GM12878 (cell line): ENCODE measurements around the gene AIF1. TPM values are rescaled to one million over a fixed set of nuclear protein-coding genes. Genes with fewer than 3 reads are reported as not detected.

Experiments
- ATAC-seq: fragments of 200-7000 bp; cut with Tn5 transposase; 3 replicates; pipeline ENCODE4 v1.9.1; 2020; ENCODE audit warnings: mild to moderate bottlenecking, moderate library complexity
- Bru-seq: library from RNA; stranded (reverse); fragments of 400-500 nt; gene quantifications from one replicate; lab custom pipeline; 2021; lab: Mats Ljungman, UMichigan
- BruChase-seq, 2 experiments: library from RNA; stranded (reverse); fragments of 400-500 nt; gene quantifications; one replicate each; lab custom pipeline; 2021; lab: Mats Ljungman, UMichigan
- BruUV-seq: library from RNA; stranded (reverse); fragments of 400-500 nt; replicated peaks from 2 replicates; lab custom pipeline; 2021; lab: Mats Ljungman, UMichigan
- CTCF ChIA-PET: fragments of 300-600 bp; sonication (Branson Sonifier 250); formaldehyde crosslinking; extraction: SDS; loops from one replicate; lab custom pipeline; 2021; ENCODE audit warnings: inconsistent platforms; lab: Yijun Ruan, JAX
- POLR2A ChIA-PET: fragments of 350-600 bp; formaldehyde crosslinking; extraction: SDS; loops from one replicate; lab custom pipeline; 2021; ENCODE audit warnings: inconsistent platforms; lab: Charles Lee
- RAD21 ChIA-PET: fragments of 300-600 bp; sonication (Branson Sonifier 250); formaldehyde crosslinking; loops from one replicate; lab custom pipeline; 2023; ENCODE audit warnings: antibody characterized with exemption; ENCODE audit not compliant: unreplicated experiment; lab: Charles Lee
- SMC1A ChIA-PET: fragments of 300-600 bp; sonication (Branson Sonifier 250); formaldehyde crosslinking; loops from one replicate; lab custom pipeline; 2023; ENCODE audit not compliant: unreplicated experiment, uncharacterized antibody; lab: Charles Lee
- DNase-seq: peaks from one replicate; pipeline ENCODE4 v3.0.0-alpha.2; 2011; ENCODE audit warnings: low read depth, low spot score
- FAIRE-seq: peaks from 3 replicates; lab custom pipeline; 2011; peaks lifted over from hg19 to GRCh38; lab: Jason Lieb, UNC
- H2AFZ ChIP-seq: 2 replicates; pipeline ENCODE4 v1.6.0; 2011; ENCODE audit warnings: low read depth, low read length, control low read depth; ENCODE audit not compliant: control insufficient read depth
- H3K27ac ChIP-seq: 2 replicates; pipeline ENCODE4 v1.5.1; 2011; ENCODE audit warnings: control low read depth; ENCODE audit not compliant: control insufficient read depth, insufficient read depth
- H3K27me3 ChIP-seq, 2 experiments: replicated peaks in 1 of 2; 2 replicates each; pipeline versions ENCODE4 v1.6.0 to v1.6.1; 2011; ENCODE audit warnings: low read length in 1 of 2; ENCODE audit not compliant: control insufficient read depth in 2 of 2, insufficient read depth in 2 of 2
- H3K36me3 ChIP-seq, 2 experiments: 2 replicates each; pipeline ENCODE4 v1.5.1; 2011; ENCODE audit warnings: low read length in 1 of 2; ENCODE audit not compliant: control insufficient read depth in 2 of 2, insufficient read depth in 2 of 2
- H3K4me1 ChIP-seq: 2 replicates; pipeline ENCODE4 v1.6.1; 2011; ENCODE audit warnings: mild to moderate bottlenecking, low read length, moderate library complexity, mixed read lengths; ENCODE audit not compliant: control insufficient read depth, insufficient read depth
- H3K4me2 ChIP-seq: 2 replicates; pipeline ENCODE4 v1.6.0; 2011; ENCODE audit warnings: control low read depth; ENCODE audit not compliant: control insufficient read depth, insufficient read depth
- H3K4me3 ChIP-seq: fragments of 200-600 bp; sonication (generic); 2 replicates; pipeline ENCODE4 v1.5.1; 2016
- H3K79me2 ChIP-seq: 2 replicates; pipeline ENCODE4 v1.6.0; 2011; ENCODE audit warnings: low read length; ENCODE audit not compliant: control insufficient read depth, insufficient read depth
- H3K9ac ChIP-seq: 2 replicates; pipeline ENCODE4 v1.8.0; 2011; ENCODE audit warnings: low read length, control low read depth, mixed read lengths; ENCODE audit not compliant: control insufficient read depth, insufficient read depth
- H3K9me3 ChIP-seq: replicated peaks from 3 replicates; pipeline ENCODE4 v1.5.1; 2011; ENCODE audit warnings: mild to moderate bottlenecking, low read length; ENCODE audit not compliant: control insufficient read depth, insufficient read depth
- H4K20me1 ChIP-seq: 2 replicates; pipeline ENCODE4 v1.6.0; 2011; ENCODE audit not compliant: control insufficient read depth, insufficient read depth
- DPF2 ChIP-seq: fragments of 450-650 bp; IDR thresholded peaks from 2 replicates; pipeline ENCODE4 v1.6.1; 2017; ENCODE audit warnings: mild to moderate bottlenecking
- EED ChIP-seq: sonication (generic); IDR thresholded peaks from 2 replicates; pipeline ENCODE4 v1.6.1; 2016; ENCODE audit warnings: antibody characterized with exemption, low read depth
- FOXK2 ChIP-seq: fragments of 450-650 bp; IDR thresholded peaks from 2 replicates; pipeline ENCODE4 v1.6.1; 2017; ENCODE audit warnings: mild to moderate bottlenecking, moderate library complexity
- HDGF ChIP-seq: fragments of 450-650 bp; IDR thresholded peaks from 2 replicates; pipeline ENCODE4 v1.6.1; 2016; ENCODE audit warnings: antibody characterized with exemption
- IKZF1 ChIP-seq: fragments of 450-650 bp; conservative IDR thresholded peaks from 2 replicates; pipeline ENCODE4 v1.6.1; 2017; ENCODE audit warnings: antibody characterized with exemption, mild to moderate bottlenecking
- IKZF2 ChIP-seq, 2 experiments: fragments of 450-650 bp; IDR thresholded peaks; 2 replicates each; pipeline ENCODE4 v1.6.1; 2017; ENCODE audit warnings: mild to moderate bottlenecking in 2 of 2, moderate library complexity in 2 of 2
- MTA2 ChIP-seq: fragments of 450-650 bp; IDR thresholded peaks from 2 replicates; pipeline ENCODE4 v1.6.1; 2016; ENCODE audit warnings: low read depth, mild to moderate bottlenecking, moderate library complexity
- MTA3 ChIP-seq: IDR thresholded peaks from 2 replicates; pipeline ENCODE4 v1.6.1; 2012; ENCODE audit warnings: low read length, inconsistent platforms, borderline replicate concordance
- RCOR1 ChIP-seq: conservative IDR thresholded peaks from 2 replicates; pipeline ENCODE4 v1.6.1; 2012; ENCODE audit warnings: low read depth, low read length, improper control_type of control experiment
- SMARCA5 ChIP-seq: fragments of 450-650 bp; IDR thresholded peaks from 2 replicates; pipeline ENCODE4 v1.6.1; 2017; ENCODE audit warnings: mild to moderate bottlenecking
- SPI1 ChIP-seq: IDR thresholded peaks from 2 replicates; pipeline ENCODE4 v1.6.1; 2011; ENCODE audit warnings: low read depth, mild to moderate bottlenecking, low read length, moderate library complexity, borderline replicate concordance; ENCODE audit not compliant: insufficient read depth
- TAF1 ChIP-seq: IDR thresholded peaks from 2 replicates; pipeline ENCODE4 v1.6.1; 2011; ENCODE audit warnings: mild to moderate bottlenecking, low read depth, low read length, borderline replicate concordance
- ZZZ3 ChIP-seq: IDR thresholded peaks from 2 replicates; pipeline ENCODE4 v1.6.1; 2011; ENCODE audit warnings: low read depth; ENCODE audit not compliant: control insufficient read depth, insufficient read length
- WGBS: methylation state at CpG from one replicate; pipeline ENCODE4 v1.1.6; 2016; ENCODE audit warnings: low lambda C conversion rate; ENCODE audit not compliant: insufficient replicate concordance, insufficient coverage; ENCODE audit errors: missing lambda C conversion rate; 5-methylcytosine and 5-hydroxymethylcytosine counted together
- in situ Hi-C: fragments of 300-500 bp; cut with MboI; formaldehyde crosslinking; loops from 9 replicates; pipeline ENCODE4 v1.14.3; 2018; ENCODE audit warnings: mixed read lengths
- intact Hi-C: fragments of 100-400 bp; cut with micrococcal nuclease; formaldehyde crosslinking; loops from one replicate; pipeline ENCODE4 v1.14.2; 2022; ENCODE audit not compliant: unreplicated experiment
- long read RNA-seq, 2 experiments: library from polyadenylated mRNA; unstranded; transcript quantifications; one replicate each; pipeline ENCODE4 v2.0.0, GENCODE V29; 2019 to 2020
- polyA minus RNA-seq, 3 experiments: library from RNA; depleted of rRNA, polyadenylated mRNA; stranded (reverse); fragments of >200 nt; gene quantifications; 2 replicates each; pipeline ENCODE4 v1.2.3, GENCODE V29; 2011
- polyA plus RNA-seq, 11 experiments: library from polyadenylated mRNA; depleted of rRNA in 4 of 11; unstranded in 6 of 11; stranded (reverse) in 5 of 11; fragments of >200 nt; fragmentation: Nextera tagmentation in 4 of 11; fragmentation: Illumina TruSeq in 1 of 11; extraction: Ambion mirVana in 4 of 11; extraction: Trizol in 1 of 11; gene quantifications; 1 replicate in 1 of 11; 2 replicates in 10 of 11; pipeline versions ENCODE4 v1.2.1 to v1.2.3, GENCODE V29; 2011 to 2016; ENCODE audit warnings: inconsistent platforms in 2 of 11, missing spikeins in 2 of 11, low read depth in 1 of 11
- total RNA-seq, 4 experiments: library from RNA; depleted of rRNA in 3 of 4; stranded (reverse); fragments of >200 nt in 3 of 4; fragmentation: Illumina TruSeq in 1 of 4; extraction: Trizol in 1 of 4; gene quantifications; 2 replicates each; pipeline versions ENCODE4 v1.2.1 to v1.2.3, GENCODE V29; 2013 to 2021

The AIF1 gene
- 4.6 and 6.0 TPM in 2 replicates for total RNA-seq (2013; cell fraction: nucleolus; rRNA removed)
- total RNA-seq (2014; rRNA removed) (69.7 and 89.5 TPM in 2 replicates), total RNA-seq (2014; rRNA removed; fragmentation: Illumina TruSeq; extraction: Trizol) (161 and 163 TPM in 2 replicates), total RNA-seq (2021) (91.0 and 107 TPM in 2 replicates), polyA plus RNA-seq (2011; rRNA removed) (1.9 and 4.2 TPM in 2 replicates), polyA plus RNA-seq (2014; fragmentation: Illumina TruSeq; extraction: Trizol) (240 and 348 TPM in 2 replicates), polyA plus RNA-seq (2014; fragmentation: Nextera tagmentation; extraction: Ambion mirVana) (100 to 1,000 TPM; 184 to 256 TPM), polyA plus RNA-seq (2014; rRNA removed) (81.0 and 85.3 TPM in 2 replicates), polyA plus RNA-seq (2016; fragmentation: Nextera tagmentation; extraction: Ambion mirVana) (100 to 1,000 TPM; 133 to 135 TPM), polyA minus RNA-seq (2011; rRNA and poly(A)+ RNA removed) (0.59 and 1.5 TPM in 2 replicates), Bru-seq, nascent RNA (percentile 83 among the genes with signal in this experiment), BruChase-seq, experiment 1, labeled RNA remaining after a 6-hour chase (percentile 80 among the genes with signal in this experiment), BruChase-seq, experiment 2, labeled RNA remaining after a 2-hour chase (percentile 69 among the genes with signal in this experiment)
- polyA plus RNA-seq (2011; ENCODE audit: low read depth) = 396 TPM
- 2.2 and 2.3 TPM in 2 replicates for polyA plus RNA-seq (2011; cell fraction: cytosol; rRNA removed)
- polyA plus RNA-seq (2011; cell fraction: nucleus; rRNA removed) = 1.1 TPM in 2 replicates
- 132 and 162 TPM in 2 replicates for polyA plus RNA-seq (2012)
- polyA minus RNA-seq (2011; cell fraction: cytosol; rRNA and poly(A)+ RNA removed) = not detected in 2 replicates
- polyA minus RNA-seq (2011; cell fraction: nucleus; rRNA and poly(A)+ RNA removed) = 0.57 and 0.85 TPM in 2 replicates
- long read RNA-seq, experiment 1, transcript AIF1-202 (3 exons, 524 nt) = major isoform, 11 of 12 reads
- long read RNA-seq, experiment 1, partial matches to known transcripts = 0 of 12 reads
- long read RNA-seq, experiment 1, other reads (novel, unspliced or antisense) = 0 of 12 reads
- long read RNA-seq, experiment 2, transcript AIF1-202 (3 exons, 524 nt) = major isoform, 28 of 33 reads
- long read RNA-seq, experiment 2, partial matches to known transcripts = 1 of 33 reads
- long read RNA-seq, experiment 2, other reads (novel, unspliced or antisense) = 1 of 33 reads

- Histone ChIP-seq H3K79me2 (peaks cover 9% of the 10 kb centered on the region), H3K27me3 (no peaks in the 10 kb centered on the region), H4K20me1 (no peaks in the 10 kb centered on the region), H3K4me1 (peaks cover 29% of the 10 kb centered on the region), H3K36me3 (no peaks in the 10 kb centered on the region), H3K27ac (peak within 1 kb of the TSS; percentile 93), H3K4me3 (peak within 1 kb of the TSS; percentile 69), H3K4me2 (peak within 1 kb of the TSS; percentile 96), H2AFZ (peak within 1 kb of the TSS; percentile 81), H3K9ac (peak within 1 kb of the TSS; percentile 78), H3K9me3 (no peaks in the 10 kb centered on the region)
- SMC1A ChIA-PET = interaction anchor here (0.8 to 9.6 kb wide), 11 partner anchors 17 to 69 kb away, joined by 3 to 78 read pairs (median 4); partner anchors contain the start of genes ATP6V1G2, NCR3 and NFKBIL1
- in situ Hi-C loops (no loop called here), intact Hi-C loops (loop anchor here (5.0 kb wide), 1 partner anchor 118 kb away; the partner anchor contains the start of gene MICB)
- DNase-seq = no peak
- RAD21 ChIA-PET = interaction anchor here (0.7 to 3.8 kb wide), 7 partner anchors 17 to 123 kb away, joined by 3 to 27 read pairs (median 3); partner anchors contain the start of genes C6orf47, GPANK1 and LTB
- no peak for FAIRE-seq
- CTCF ChIA-PET = interaction anchor here (1.5 to 10.5 kb wide), 4 partner anchors 16 to 123 kb away, joined by 3 to 95 read pairs (median 11); no protein-coding TSS in a partner anchor
- peak; percentile 61 for ATAC-seq
- POLR2A ChIA-PET = interaction anchor here (0.5 to 3.4 kb wide), 11 partner anchors 16 to 306 kb away, joined by 3 to 19 read pairs (median 4); partner anchors contain the start of genes C6orf47 and NCR3
- TF ChIP-seq FOXK2 (no peak), IKZF2 (IDR thresholded peaks at IDR 0.05) (peak; percentile 52 to 56; a peak in 3 of 4 replicates), IKZF1 (peak; percentile 49), HDGF (peak; percentile 75), TAF1 (no peak), ZZZ3 (no peak), MTA2 (peak; percentile 41; the same call in 1 of the 2 replicates), DPF2 (peak; percentile 54; the same call in 1 of the 2 replicates), SMARCA5 (0 out of 2 replicates have a peak, but pooled peaks have one; percentile 16), MTA3 (0 out of 2 replicates have a peak, but pooled peaks have one; percentile 28), RCOR1 (no peak), EED (peak; percentile 48), SPI1 (0 out of 2 replicates have a peak, but pooled peaks have one; percentile 26)
- 61% methylated on average over 6 of the region's 6 CpGs for WGBS
- no TSS peak for BruUV-seq
These were observed at the start of gene AIF1 for GRCh38 chr6:31614684-31615578. Gene AIF1, plus strand, starts transcription at chr6:31615234. Its CDS starts 96 bp downstream, at chr6:31615330.
